HG02973 (cell line): ENCODE data around the gene NEURL1.
A peak's percentile ranks its signal among the peaks of the same experiment; 100 is the strongest.

Experiments
- ATAC-seq: cut with Tn5 transposase; IDR thresholded peaks from one replicate; pipeline ENCODE4 v1.9.1; 2021; ENCODE audit warnings: moderate library complexity; ENCODE audit not compliant: unreplicated experiment

NEURL1 gene

GRCh38 chr10:103578782-103579382, 85.4 kb downstream of the NEURL1 start:
- ATAC-seq = no peak

GRCh38 chr10:103580011-103580410, 86.5 kb downstream of the NEURL1 start:
- ATAC-seq = no peak

GRCh38 chr10:103580430-103580829, 86.9 kb downstream of the NEURL1 start:
- no peak for ATAC-seq

GRCh38 chr10:103581499-103581898, 88.0 kb downstream of the NEURL1 start:
- ATAC-seq = no peak

GRCh38 chr10:103582331-103583123, 89.0 kb downstream of the NEURL1 start:
- no peak for ATAC-seq

- no peak for ATAC-seq
These were observed 90.3 kb downstream of the NEURL1 start for GRCh38 chr10:103583871-103584215.

GRCh38 chr10:103584216-103585010, 90.9 kb downstream of the NEURL1 start:
- no peak for ATAC-seq

- no peak for ATAC-seq
These were observed 91.5 kb downstream of the NEURL1 start for GRCh38 chr10:103585011-103585405.

- ATAC-seq = no peak
These were observed 93.6 kb downstream of the NEURL1 start for GRCh38 chr10:103587073-103587472.

- ATAC-seq = no peak
These were observed 95.6 kb downstream of the NEURL1 start for GRCh38 chr10:103589074-103589630.

GRCh38 chr10:103590060-103590459, 96.6 kb downstream of the NEURL1 start:
- ATAC-seq = no peak

GRCh38 chr10:103590744-103591291, 97.3 kb downstream of the NEURL1 start:
- no peak for ATAC-seq

- peak; percentile 61 for ATAC-seq
These were observed 98.9 kb downstream of the NEURL1 start for GRCh38 chr10:103592186-103593021.

- no peak for ATAC-seq
These were observed 99.6 kb downstream of the NEURL1 start for GRCh38 chr10:103593022-103593570.

- no peak for ATAC-seq
These were observed 102.6 kb downstream of the NEURL1 start for GRCh38 chr10:103595933-103596726.

- no peak for ATAC-seq
These were observed 103.5 kb downstream of the NEURL1 start for GRCh38 chr10:103597003-103597402.

- no peak for ATAC-seq
These were observed 105.2 kb downstream of the NEURL1 start for GRCh38 chr10:103598654-103599115.

- no peak for ATAC-seq
These were observed 105.7 kb downstream of the NEURL1 start for GRCh38 chr10:103599211-103599610.

- no peak for ATAC-seq
These were observed 106.4 kb downstream of the NEURL1 start for GRCh38 chr10:103599907-103600306.
